ENCODE results near the gene ORC1.

ORC1 gene

GRCh38 chr1:52366517-52366827, 37.8 kb downstream of the ORC1 start:
- peak overlapping the region; percentile 95 to 97 for H3K4me3 Mint-ChIP-seq
- H3K27ac Mint-ChIP-seq, result peak overlapping the region; percentile 96 to 98
- H3K27me3 Mint-ChIP-seq, result no peaks in the 10 kb centered on the region
- H3K9me3 Mint-ChIP-seq, result no peaks in the 10 kb centered on the region
- H3K36me3 Mint-ChIP-seq (ENCODE audit: insufficient read depth), result peaks cover 41% of the 10 kb centered on the region
- ATAC-seq (replicated peaks) (no peak), DNase-seq (no peak)
- H3K4me1 Mint-ChIP-seq (ENCODE audit: low read depth in 2 of 2), result peaks cover 30 to 32% of the 10 kb centered on the region in 2 donors

DNA sequence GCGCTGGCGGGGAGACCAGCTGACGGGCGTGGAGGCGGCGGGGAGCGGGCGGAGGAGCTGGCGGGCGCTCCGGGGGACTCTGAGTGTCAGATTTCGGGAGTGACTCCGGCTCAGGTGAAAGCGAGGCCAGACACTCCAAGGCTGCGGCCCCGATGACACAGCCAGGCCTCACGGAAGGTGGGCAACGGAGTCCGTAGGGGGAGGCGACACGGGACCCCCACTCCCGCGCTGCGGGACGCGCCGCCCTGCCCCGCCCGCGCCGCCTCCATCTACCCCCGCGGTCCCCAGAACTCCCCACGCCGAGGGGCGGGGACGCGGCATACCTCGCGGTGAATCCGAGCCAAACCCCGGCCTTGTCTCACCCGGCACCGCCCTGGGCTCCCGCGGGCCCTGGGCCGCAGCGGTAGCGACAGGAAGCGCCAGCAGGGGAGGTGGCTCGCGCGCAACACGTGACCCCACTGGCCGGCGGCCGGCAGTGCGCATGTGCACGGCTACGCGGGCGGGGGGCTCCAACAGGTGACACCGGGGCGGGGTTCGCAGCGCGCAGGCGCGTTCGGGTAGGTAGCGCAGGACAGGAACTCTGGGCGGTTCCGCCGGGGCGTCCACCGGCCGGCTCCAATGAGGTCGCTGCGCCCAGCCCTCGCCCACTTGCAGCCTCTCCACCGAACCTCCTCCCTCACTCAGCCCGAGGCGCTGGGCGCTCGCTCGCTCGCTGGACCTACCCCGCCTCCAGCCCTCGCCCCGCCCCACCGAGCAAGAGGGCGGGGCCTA, 38.3 kb downstream of the ORC1 start, which contains the start of gene CC2D1B:
Gene CC2D1B, minus strand, starts transcription at position 460 of the 771 bp plus-strand sequence. CDS start 1,585 bp downstream, outside the sequence.
- Mint-ChIP-seq H3K4me1 (ENCODE audit: low read depth in 2 of 2) (peaks cover 31 to 32% of the 10 kb centered on the region in 2 donors), H3K9me3 (no peaks in the 10 kb centered on the region), H3K27me3 (no peaks in the 10 kb centered on the region), H3K27ac (peak within 1 kb of the TSS; percentile 96 to 98), H3K4me3 (peak within 1 kb of the TSS; percentile 95 to 97), H3K36me3 (ENCODE audit: insufficient read depth) (peaks cover 43% of the 10 kb centered on the region)
- DNase-seq (peak; percentile 99 to 100 (median 99)), ATAC-seq (replicated peaks) (peak; percentile 88)

GRCh38 chr1:52365071-52365745, 39.0 kb downstream of the ORC1 start:
- H3K4me1 Mint-ChIP-seq (ENCODE audit: low read depth in 2 of 2), result peaks cover 31 to 32% of the 10 kb centered on the region in 2 donors
- peaks cover 50% of the 10 kb centered on the region for H3K36me3 Mint-ChIP-seq (ENCODE audit: insufficient read depth)
- ATAC-seq (replicated peaks), result no peak
- no peak for DNase-seq
- H3K27ac Mint-ChIP-seq, result peak overlapping the region; percentile 96 to 98
- peak overlapping the region; percentile 95 to 97 for H3K4me3 Mint-ChIP-seq
- no peaks in the 10 kb centered on the region for H3K27me3 Mint-ChIP-seq
- no peaks in the 10 kb centered on the region for H3K9me3 Mint-ChIP-seq

- ATAC-seq (replicated peaks), result no peak
- Mint-ChIP-seq H3K36me3 (ENCODE audit: insufficient read depth) (peaks cover 57% of the 10 kb centered on the region), H3K27me3 (no peaks in the 10 kb centered on the region), H3K4me1 (ENCODE audit: low read depth in 2 of 2) (peaks cover 31 to 32% of the 10 kb centered on the region in 2 donors), H3K4me3 (peak overlapping the region; percentile 95 to 97), H3K9me3 (no peaks in the 10 kb centered on the region), H3K27ac (peak overlapping the region; percentile 96 to 98)
- no peak for DNase-seq
Measured at GRCh38 chr1:52364235-52364839, 39.9 kb downstream of the ORC1 start.

DNA sequence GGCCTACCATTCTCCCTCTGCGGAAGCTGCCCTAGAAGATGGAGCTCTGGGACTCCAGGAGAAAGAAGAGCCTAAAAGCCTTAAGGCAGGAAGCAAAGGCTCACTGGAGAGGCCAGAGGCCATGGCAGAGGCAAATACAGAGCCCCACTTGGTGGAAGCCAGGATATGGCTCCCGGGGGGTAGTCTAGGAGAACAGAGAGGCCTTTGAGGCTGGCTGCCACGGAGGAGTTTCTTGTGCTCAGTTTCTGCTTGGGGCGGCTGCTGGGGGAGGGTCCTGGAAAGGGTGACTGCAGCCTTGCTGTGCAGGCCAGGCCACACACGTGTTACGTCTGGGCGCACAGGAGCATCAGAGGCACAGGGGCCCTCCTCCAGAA, 43.6 kb downstream of the ORC1 start:
- H3K27ac Mint-ChIP-seq, result peak overlapping the region in 1 of 2 donors; percentile 49
- DNase-seq, result no peak

GRCh38 chr1:52359676-52360594, 44.3 kb downstream of the ORC1 start:
- ATAC-seq (replicated peaks), result no peak
- peaks cover 17 to 21% of the 10 kb centered on the region in 2 donors for H3K4me1 Mint-ChIP-seq (ENCODE audit: low read depth in 2 of 2)
- H3K36me3 Mint-ChIP-seq (ENCODE audit: insufficient read depth), result peaks cover 85% of the 10 kb centered on the region
- DNase-seq, result no peak
- H3K9me3 Mint-ChIP-seq, result no peaks in the 10 kb centered on the region
- H3K27ac Mint-ChIP-seq, result peak overlapping the region in 1 of 2 donors; percentile 49
- H3K27me3 Mint-ChIP-seq, result no peaks in the 10 kb centered on the region
- no peak overlapping the region for H3K4me3 Mint-ChIP-seq

More for the DNA sequence above, 43.6 kb downstream of the ORC1 start:
- Mint-ChIP-seq H3K27me3 (no peaks in the 10 kb centered on the region), H3K9me3 (no peaks in the 10 kb centered on the region), H3K4me3 (no peak overlapping the region), H3K4me1 (ENCODE audit: low read depth in 2 of 2) (peaks cover 23 to 27% of the 10 kb centered on the region in 2 donors), H3K36me3 (ENCODE audit: insufficient read depth) (peaks cover 84% of the 10 kb centered on the region)
- ATAC-seq (replicated peaks), result no peak

GRCh38 chr1:52358851-52359497, 45.2 kb downstream of the ORC1 start:
- peaks cover 12 to 13% of the 10 kb centered on the region in 2 donors for H3K4me1 Mint-ChIP-seq (ENCODE audit: low read depth in 2 of 2)
- no peaks in the 10 kb centered on the region for H3K9me3 Mint-ChIP-seq
- H3K27ac Mint-ChIP-seq, result peak overlapping the region in 1 of 2 donors; percentile 82
- no peak overlapping the region for H3K4me3 Mint-ChIP-seq
- no peak for DNase-seq
- ATAC-seq (replicated peaks), result no peak
- H3K27me3 Mint-ChIP-seq, result no peaks in the 10 kb centered on the region
- peaks cover 85% of the 10 kb centered on the region for H3K36me3 Mint-ChIP-seq (ENCODE audit: insufficient read depth)

DNA sequence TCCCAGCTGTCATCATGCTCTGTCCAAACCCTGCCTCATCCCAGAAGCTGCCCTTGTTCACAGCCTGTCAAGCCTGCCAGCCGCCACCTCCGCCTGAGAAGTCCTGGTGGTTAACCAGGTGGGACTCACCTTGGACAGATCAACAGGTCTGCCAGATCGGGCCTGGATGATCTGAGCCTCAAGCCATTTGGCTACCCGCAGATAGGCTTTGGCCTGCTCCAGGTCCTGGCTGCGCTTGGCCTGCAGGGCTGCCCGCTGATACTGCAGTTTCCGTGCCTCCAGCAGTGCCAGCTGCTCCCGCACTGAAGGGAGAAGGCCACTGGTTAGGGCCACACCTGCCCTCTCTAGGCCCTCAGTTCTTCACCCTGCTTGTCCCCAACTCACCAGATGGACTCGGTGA, 46.8 kb downstream of the ORC1 start:
- Mint-ChIP-seq H3K4me1 (ENCODE audit: low read depth in 2 of 2) (peaks cover 9 to 11% of the 10 kb centered on the region in 2 donors), H3K27me3 (no peaks in the 10 kb centered on the region), H3K36me3 (ENCODE audit: insufficient read depth) (peaks cover 79% of the 10 kb centered on the region), H3K9me3 (no peaks in the 10 kb centered on the region), H3K27ac (peak overlapping the region in 1 of 2 donors; percentile 75), H3K4me3 (no peak overlapping the region)
- ATAC-seq (replicated peaks) (no peak), DNase-seq (no peak)

DNA sequence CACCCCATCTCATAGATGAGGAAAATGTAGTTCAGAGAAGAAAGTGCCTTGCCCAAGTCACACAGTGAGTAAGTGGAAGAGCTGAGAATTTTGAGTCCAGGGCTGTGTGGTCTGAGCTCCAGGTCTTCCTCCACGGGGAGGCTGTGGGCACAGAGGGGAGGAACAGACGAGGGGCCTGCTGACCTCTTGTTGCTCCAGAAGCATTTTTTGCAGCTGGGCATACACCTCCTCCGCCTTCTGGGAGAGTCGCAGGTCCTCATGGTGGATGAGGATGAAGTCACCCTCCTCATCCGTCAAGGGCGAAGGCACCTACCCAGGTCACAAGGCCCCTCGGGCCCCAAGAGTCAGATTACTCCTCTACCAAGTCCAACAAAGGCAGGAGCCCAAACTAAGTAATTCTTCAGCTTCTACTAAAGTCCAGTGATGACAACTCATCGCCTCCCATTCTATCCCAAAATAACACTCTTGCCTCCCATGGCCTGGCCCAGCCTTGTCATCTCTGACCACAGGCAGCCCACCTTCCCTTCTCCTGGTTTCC, 47.3 kb downstream of the ORC1 start:
- no peak for ATAC-seq (replicated peaks)
- Mint-ChIP-seq H3K27me3 (no peaks in the 10 kb centered on the region), H3K4me3 (no peak overlapping the region), H3K9me3 (no peaks in the 10 kb centered on the region), H3K27ac (peak overlapping the region in 1 of 2 donors; percentile 79), H3K4me1 (ENCODE audit: low read depth in 2 of 2) (peaks cover 7% of the 10 kb centered on the region in 2 donors), H3K36me3 (ENCODE audit: insufficient read depth) (peaks cover 77% of the 10 kb centered on the region)
- no peak for DNase-seq

DNA sequence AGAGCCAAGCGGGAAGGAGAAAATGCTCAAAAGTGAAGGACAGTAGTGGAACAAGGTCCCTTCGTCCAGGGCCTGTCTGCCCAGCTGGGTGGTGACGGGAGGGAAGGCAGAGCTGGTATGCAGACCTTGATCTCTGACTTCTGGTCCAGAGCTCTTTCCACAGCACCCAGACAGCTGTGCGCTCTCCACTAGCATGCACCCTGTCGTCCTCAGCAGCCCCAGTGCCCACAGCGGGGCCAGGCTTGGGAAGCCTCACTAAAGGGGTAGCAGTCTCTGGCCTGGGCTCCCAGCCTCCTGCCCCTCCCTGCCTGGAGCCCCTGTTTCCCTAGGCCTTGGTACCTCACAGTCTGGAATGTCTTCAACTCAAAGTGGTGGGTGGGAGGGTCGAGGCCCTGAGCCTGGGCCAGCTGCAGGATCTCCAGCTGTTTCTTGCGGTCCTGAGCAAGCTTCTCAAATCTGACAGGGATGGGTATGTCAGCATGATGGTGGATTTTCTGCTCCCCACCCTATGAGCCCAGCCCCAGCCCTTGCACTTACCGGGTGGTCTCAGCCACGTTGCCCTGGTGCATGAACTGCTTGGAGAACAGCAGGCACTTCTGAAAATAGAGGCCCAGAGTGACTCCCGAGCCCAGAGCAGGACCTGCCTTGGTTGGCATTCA, 48.2 kb downstream of the ORC1 start:
- H3K36me3 Mint-ChIP-seq (ENCODE audit: insufficient read depth), result peaks cover 72% of the 10 kb centered on the region

GRCh38 chr1:52355436-52355835, 48.8 kb downstream of the ORC1 start:
- peak overlapping the region in 1 of 2 donors; percentile 77 for H3K27ac Mint-ChIP-seq
- no peaks in the 10 kb centered on the region for H3K27me3 Mint-ChIP-seq
- no peak overlapping the region for H3K4me3 Mint-ChIP-seq
- peaks cover 2 to 4% of the 10 kb centered on the region in 2 donors for H3K4me1 Mint-ChIP-seq (ENCODE audit: low read depth in 2 of 2)
- ATAC-seq (replicated peaks) (no peak), DNase-seq (no peak)
- no peaks in the 10 kb centered on the region for H3K9me3 Mint-ChIP-seq
- H3K36me3 Mint-ChIP-seq (ENCODE audit: insufficient read depth), result peaks cover 66% of the 10 kb centered on the region

More for the DNA sequence above, 48.2 kb downstream of the ORC1 start:
- DNase-seq, result no peak
- no peaks in the 10 kb centered on the region for H3K9me3 Mint-ChIP-seq
- no peaks in the 10 kb centered on the region for H3K27me3 Mint-ChIP-seq
- H3K4me3 Mint-ChIP-seq, result no peak overlapping the region
- H3K27ac Mint-ChIP-seq, result peak overlapping the region; percentile 77 to 79
- H3K4me1 Mint-ChIP-seq (ENCODE audit: low read depth in 2 of 2), result peaks cover 2 to 4% of the 10 kb centered on the region in 2 donors
- no peak for ATAC-seq (replicated peaks)

DNA sequence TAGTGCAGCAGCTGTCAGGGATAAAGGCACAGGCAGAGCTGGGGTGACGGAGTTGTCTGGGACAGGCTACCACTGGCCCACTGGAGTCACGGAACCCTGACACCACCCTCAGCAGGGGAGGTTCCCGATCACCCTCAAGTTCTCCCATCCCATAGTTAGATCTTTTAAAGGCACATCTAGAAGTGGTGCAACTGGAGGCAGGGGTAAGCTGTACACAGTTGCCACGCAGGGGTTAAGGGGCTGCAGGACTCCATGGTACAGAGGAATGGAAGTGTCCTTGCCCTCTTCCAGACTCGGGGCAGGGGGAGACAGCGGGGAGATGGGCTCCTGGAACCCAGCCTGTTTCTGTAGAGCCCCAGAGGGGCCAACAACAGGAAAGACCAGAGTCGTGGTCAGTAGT, 51.5 kb downstream of the ORC1 start:
- no peak overlapping the region for H3K4me3 Mint-ChIP-seq
- peaks cover 42% of the 10 kb centered on the region for H3K36me3 Mint-ChIP-seq (ENCODE audit: insufficient read depth)
- DNase-seq (no peak), ATAC-seq (replicated peaks) (no peak)
- H3K9me3 Mint-ChIP-seq, result no peaks in the 10 kb centered on the region
- H3K27me3 Mint-ChIP-seq, result no peaks in the 10 kb centered on the region
- H3K27ac Mint-ChIP-seq, result peak overlapping the region; percentile 78 to 83
- peaks cover 2 to 7% of the 10 kb centered on the region in 2 donors for H3K4me1 Mint-ChIP-seq (ENCODE audit: low read depth in 2 of 2)

All from effector memory CD8-positive, alpha-beta T cell (primary cell).